Transverse colon (tissue), 4 donors: ENCODE measurements around the gene NRG2. TPM values are rescaled to one million over a fixed set of nuclear protein-coding genes. Genes with fewer than 3 reads are reported as not detected.

Experiments
- DNase-seq: peaks from one replicate; pipeline ENCODE4 v3.0.0-alpha.2; 2019
- H3K27ac ChIP-seq, 4 donors: fragments of 200-600 bp; sonication (generic); 2 replicates each; pipeline ENCODE4 v1.5.1; 2016 to 2018; ENCODE audit warnings: inconsistent platforms in 4 of 4
- H3K27me3 ChIP-seq: fragments of 200-600 bp; sonication (generic); 2 replicates; pipeline ENCODE4 v1.5.1; 2017; ENCODE audit warnings: inconsistent platforms
- H3K36me3 ChIP-seq, 4 donors: fragments of 200-600 bp; sonication (generic); 2 replicates each; pipeline ENCODE4 v1.5.1; 2017 to 2019; ENCODE audit warnings: inconsistent platforms in 4 of 4
- H3K4me1 ChIP-seq, 4 donors: fragments of 200-600 bp; sonication (generic); 2 replicates each; pipeline ENCODE4 v1.5.1; 2017 to 2020; ENCODE audit warnings: inconsistent platforms in 4 of 4
- H3K4me3 ChIP-seq, 4 donors: fragments of 200-600 bp; sonication (generic); 1 replicate in 1 of 4; 2 replicates in 3 of 4; pipeline versions ENCODE4 v1.5.1 to v1.6.1; 2017 to 2019; ENCODE audit warnings: inconsistent platforms in 4 of 4
- H3K9me3 ChIP-seq, 2 donors: fragments of 200-600 bp; sonication (generic); 2 replicates each; pipeline ENCODE4 v1.5.1; 2017 to 2019; ENCODE audit warnings: inconsistent platforms in 2 of 2
- CTCF ChIP-seq, 5 experiments: fragments of 200-600 bp in 3 of 5; fragments of 450-650 bp in 2 of 5; sonication (generic) in 3 of 5; IDR thresholded peaks; 1 replicate in 2 of 5; 2 replicates in 3 of 5; pipeline ENCODE4 v1.5.1; 2016 to 2017; ENCODE audit warnings: antibody characterized with exemption in 5 of 5, inconsistent platforms in 3 of 5, mild to moderate bottlenecking in 2 of 5, moderate library complexity in 1 of 5
- EP300 ChIP-seq: sonication (generic); formaldehyde crosslinking; IDR thresholded peaks from one replicate; pipeline ENCODE4 v1.6.1; 2017; ENCODE audit warnings: antibody characterized with exemption, low read depth
- POLR2A ChIP-seq: fragments of 450-650 bp; IDR thresholded peaks from one replicate; pipeline ENCODE4 v1.6.1; 2016; ENCODE audit warnings: antibody characterized with exemption, mild to moderate bottlenecking, moderate library complexity
- POLR2AphosphoS5 ChIP-seq, 3 donors: sonication (generic); formaldehyde crosslinking; IDR thresholded peaks; one replicate each; pipeline ENCODE4 v1.6.1; 2016; ENCODE audit warnings: antibody characterized with exemption in 3 of 3
- WGBS, 2 donors: methylation state at CpG; one replicate each; pipeline ENCODE4 v1.1.5; 2018; ENCODE audit warnings: low coverage in 1 of 2; 5-methylcytosine and 5-hydroxymethylcytosine counted together
- in situ Hi-C, 4 donors: fragments of 200-750 bp; cut with MboI; loops; one replicate each; pipeline versions ENCODE4 v1.15.0 to v1.15.1; 2017; ENCODE audit warnings: low sequenced_read_pairs in 3 of 4, low pct_ligation_motif_present in 1 of 4, low pct_unique_long_range_greater_than_20kb in 1 of 4
- intact Hi-C: fragments of 100-400 bp; cut with DNase I; formaldehyde crosslinking; loops from one replicate; pipeline ENCODE4 v1.15.1; 2023; ENCODE audit warnings: low total_unique reads
- total RNA-seq, 4 donors: library from RNA; depleted of rRNA; stranded (reverse); fragments of >200 nt; gene quantifications; one replicate each; pipeline ENCODE4 v1.1.0, GENCODE V29; 2016

NRG2 gene
- total RNA-seq, 4 donors from 2014 or later: 0.68 to 12.3 (median 0.95) TPM; not detected in 1

- Histone ChIP-seq H3K4me1 (peaks cover 0 to 7% (median 3%) of the 10 kb centered on the region in 4 donors), H3K27me3 (peaks cover 13% of the 10 kb centered on the region), H3K27ac (no peak overlapping the region), H3K36me3 (no peaks in the 10 kb centered on the region), H3K9me3 (no peaks in the 10 kb centered on the region), H3K4me3 (no peak overlapping the region)
- intact Hi-C loops: no loop called here
- 12 to 25% methylated on average over 1 of the region's 1 CpG for WGBS, 2 donors
- DNase-seq: no peak
- no peak for TF ChIP-seq POLR2AphosphoS5 (IDR thresholded peaks at IDR 0.05)
- TF ChIP-seq POLR2A: no peak
- TF ChIP-seq CTCF (IDR thresholded peaks at IDR 0.05): no peak
- no peak for TF ChIP-seq EP300
- in situ Hi-C loops: no loop called here
These were observed 18.2 kb downstream of the NRG2 start for GRCh38 chr5:140024928-140025327.

GRCh38 chr5:140023611-140024191 lies 19.4 kb downstream of the NRG2 start:
- 74 to 84% methylated on average over 2 to 6 of the region's 6 CpGs for WGBS, 2 donors
- in situ Hi-C loops (no loop called here), intact Hi-C loops (no loop called here)
- peaks cover 15% of the 10 kb centered on the region for H3K27me3 ChIP-seq
- no peak overlapping the region for H3K4me3 ChIP-seq
- no peak for DNase-seq
- H3K36me3 ChIP-seq: no peaks in the 10 kb centered on the region
- TF ChIP-seq POLR2A (no peak), EP300 (no peak), POLR2AphosphoS5 (IDR thresholded peaks at IDR 0.05) (no peak), CTCF (IDR thresholded peaks at IDR 0.05) (no peak)
- no peaks in the 10 kb centered on the region for H3K9me3 ChIP-seq
- peaks cover 0 to 10% (median 3%) of the 10 kb centered on the region in 4 donors for H3K4me1 ChIP-seq
- H3K27ac ChIP-seq: no peak overlapping the region

- Histone ChIP-seq H3K9me3 (no peaks in the 10 kb centered on the region), H3K4me3 (no peak overlapping the region), H3K27me3 (peaks cover 15% of the 10 kb centered on the region), H3K4me1 (peaks cover 0 to 11% (median 3%) of the 10 kb centered on the region in 4 donors), H3K36me3 (no peaks in the 10 kb centered on the region), H3K27ac (peak overlapping the region in 3 of 4 donors; percentile 54 to 75 (median 58))
- 62 to 66% methylated on average over 4 of the region's 4 CpGs for WGBS, 2 donors
- intact Hi-C loops (no loop called here), in situ Hi-C loops (no loop called here)
- TF ChIP-seq EP300 (no peak), CTCF (IDR thresholded peaks at IDR 0.05) (no peak), POLR2AphosphoS5 (IDR thresholded peaks at IDR 0.05) (peak in 2 of 3 donors; percentile 43 to 48)
- no peak for DNase-seq
These were observed 22.4 kb downstream of the NRG2 start for GRCh38 chr5:140020601-140021177.

GRCh38 chr5:140018920-140019644 lies 24.0 kb downstream of the NRG2 start:
- no peak overlapping the region for H3K27ac ChIP-seq
- TF ChIP-seq CTCF (IDR thresholded peaks at IDR 0.05) (no peak), POLR2A (no peak), EP300 (no peak), POLR2AphosphoS5 (IDR thresholded peaks at IDR 0.05) (no peak)

More at GRCh38 chr5:140018920-140019644, 24.0 kb downstream of the NRG2 start:
- in situ Hi-C loops: no loop called here
- Histone ChIP-seq H3K9me3 (no peaks in the 10 kb centered on the region), H3K36me3 (no peaks in the 10 kb centered on the region), H3K4me1 (peaks cover 0 to 11% (median 3%) of the 10 kb centered on the region in 4 donors), H3K27me3 (peaks cover 15% of the 10 kb centered on the region), H3K4me3 (no peak overlapping the region)
- DNase-seq: no peak
- intact Hi-C loops: no loop called here
- 41 to 49% methylated on average over 4 of the region's 4 CpGs for WGBS, 2 donors
